Stimulated activated CD8-positive, alpha-beta memory T cell treated with anti-CD3 and anti-CD28 coated beads, Interleukin-12 subunit alpha, Interleukin-12 subunit beta, amount 100 ng/mL, for 4 hours (primary cell): ENCODE results near the gene CEP126.
A peak's percentile ranks its signal among the peaks of the same experiment; 100 is the strongest.

Experiments
- DNase-seq: peaks from one replicate; pipeline ENCODE4 v3.0.0-alpha.2; 2020; ENCODE audit warnings: low read depth

The CEP126 gene, protein sequence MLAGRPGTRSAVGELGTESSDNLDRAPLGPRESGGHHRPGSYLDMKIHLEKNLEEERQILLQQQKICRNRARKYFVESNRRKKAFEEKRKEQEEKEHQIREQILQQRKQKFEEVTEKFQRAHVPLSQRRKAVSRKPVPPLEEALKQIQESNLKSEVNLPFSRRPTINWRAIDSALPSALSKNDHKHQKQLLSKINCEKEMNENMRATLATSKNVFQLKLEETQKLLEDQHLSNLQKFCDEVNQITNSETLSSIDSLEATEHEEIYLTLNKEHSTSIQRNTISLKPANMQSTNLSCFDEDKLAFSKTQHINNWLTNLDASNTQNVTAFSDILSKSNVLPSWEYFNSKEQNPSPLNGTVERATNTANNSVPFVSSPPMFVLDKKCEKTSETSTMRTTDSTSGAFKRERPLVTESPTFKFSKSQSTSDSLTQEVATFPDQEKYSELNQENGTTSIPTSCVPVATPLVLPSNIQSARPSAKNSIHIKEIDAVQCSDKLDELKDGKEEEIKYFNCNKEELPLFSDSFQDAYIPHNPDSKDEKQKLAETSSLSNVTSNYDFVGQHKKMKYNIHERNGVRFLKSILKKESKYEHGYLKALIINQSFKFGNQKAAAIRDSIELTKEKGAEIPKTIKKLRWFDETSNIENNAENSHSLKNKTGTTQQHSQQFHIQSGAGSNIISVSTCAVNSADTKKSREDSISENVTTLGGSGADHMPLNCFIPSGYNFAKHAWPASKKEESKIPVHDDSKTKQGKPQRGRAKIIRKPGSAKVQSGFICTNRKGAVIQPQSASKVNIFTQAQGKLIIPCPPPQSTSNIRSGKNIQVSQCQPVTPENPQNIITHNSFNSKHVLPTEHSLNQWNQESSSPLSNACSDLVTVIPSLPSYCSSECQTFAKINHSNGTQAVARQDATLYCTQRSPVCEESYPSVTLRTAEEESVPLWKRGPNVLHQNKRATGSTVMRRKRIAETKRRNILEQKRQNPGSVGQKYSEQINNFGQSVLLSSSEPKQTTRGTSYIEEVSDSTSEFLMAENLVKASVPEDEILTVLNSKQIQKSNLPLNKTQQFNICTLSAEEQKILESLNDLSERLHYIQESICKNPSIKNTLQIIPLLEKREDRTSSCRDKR

DNA sequence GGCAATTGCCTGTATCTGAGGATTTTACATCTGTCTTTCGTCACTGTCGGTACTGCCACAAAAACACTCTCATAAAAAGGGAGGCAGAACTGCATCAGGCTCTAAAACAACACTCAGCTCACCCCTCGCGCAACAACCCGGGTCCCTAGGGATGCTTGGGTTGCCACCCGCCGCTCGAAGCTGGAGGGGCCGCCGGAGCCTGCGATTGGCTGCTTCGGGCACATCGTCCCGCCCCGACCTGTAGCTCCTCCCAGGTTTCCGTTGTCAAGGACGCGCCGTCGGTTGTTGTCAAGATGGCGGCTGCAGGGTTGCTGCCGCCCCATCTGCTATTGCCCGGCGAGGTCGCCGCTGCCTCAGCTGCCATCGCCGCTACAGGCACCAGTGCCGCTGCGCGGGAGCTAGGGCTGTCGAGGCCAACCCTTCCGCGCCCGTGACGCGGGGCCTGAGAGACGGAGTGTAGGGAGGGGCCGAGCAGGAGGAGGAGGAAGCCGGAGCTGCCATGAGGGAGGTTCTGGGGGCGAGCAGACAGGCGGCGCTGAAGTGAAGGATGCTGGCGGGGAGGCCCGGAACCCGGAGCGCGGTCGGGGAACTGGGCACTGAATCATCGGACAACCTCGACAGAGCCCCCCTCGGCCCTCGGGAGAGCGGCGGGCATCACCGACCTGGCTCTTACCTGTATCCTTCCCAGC, at the start of gene CEP126:
TSS of gene CEP126 (plus strand) at position 273 of the 689 bp plus-strand sequence. CDS start at position 548, 275 bp downstream.
- peak; percentile 87 for DNase-seq

DNA sequence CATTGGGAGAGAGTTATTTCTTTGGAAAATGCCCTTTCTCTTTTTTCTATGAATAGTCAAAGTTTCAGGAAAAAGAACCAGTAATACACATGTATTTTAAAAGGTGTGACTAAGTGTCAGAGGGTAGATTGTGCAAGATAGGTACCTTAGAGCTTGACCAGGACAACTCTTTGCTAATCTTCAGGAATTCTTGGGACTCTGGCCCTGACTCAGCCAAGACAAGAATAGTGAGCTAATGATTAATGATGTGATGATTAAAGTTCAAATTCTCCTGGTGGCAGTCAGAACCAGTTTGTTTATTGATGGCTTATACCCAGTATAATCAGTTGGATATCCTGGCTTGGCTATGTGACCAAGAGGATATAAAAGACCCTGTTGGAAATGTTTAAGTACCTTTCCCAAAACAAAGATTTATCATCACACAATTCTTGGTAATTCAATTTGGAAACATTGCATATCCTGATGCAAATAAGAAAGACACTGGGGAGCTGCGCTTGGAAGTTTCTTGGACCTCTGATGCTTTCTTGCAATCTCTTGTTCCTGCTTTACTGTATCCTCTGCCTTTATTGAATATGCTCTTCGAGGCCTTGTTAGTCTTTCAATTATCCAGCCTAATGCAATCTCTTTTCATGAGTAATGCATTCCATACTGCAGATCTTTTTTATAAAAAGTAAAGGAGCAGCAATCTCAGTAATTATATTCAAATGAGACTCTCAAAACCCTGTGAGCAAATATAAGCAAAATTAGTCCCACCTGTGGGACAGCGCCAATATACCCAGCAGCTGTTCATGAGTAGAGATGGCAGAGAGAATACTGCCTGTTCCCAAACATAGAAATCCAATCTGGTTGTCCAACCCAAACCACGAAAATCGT, 48.0 kb upstream of the CEP126 start:
- no peak for DNase-seq

DNA sequence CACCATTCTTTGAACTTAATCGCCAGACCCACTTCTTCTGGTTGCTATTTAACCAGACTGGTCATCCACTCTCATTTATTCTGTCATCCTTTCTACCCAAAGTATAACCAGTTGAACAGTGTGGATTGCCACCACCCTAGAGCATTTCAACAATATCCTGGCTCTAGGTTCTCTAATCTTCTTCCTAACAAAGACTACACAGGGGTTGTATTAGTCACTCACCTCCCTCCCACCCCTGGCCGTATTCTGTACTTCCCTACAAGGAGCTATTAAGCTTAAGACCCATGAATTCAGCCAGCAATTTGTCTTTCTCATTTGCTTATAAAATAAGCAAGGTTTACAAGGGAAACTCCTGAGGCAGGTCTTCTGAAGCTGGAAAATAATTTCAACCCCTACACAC, 46.9 kb upstream of the CEP126 start:
- DNase-seq, result no peak

DNA sequence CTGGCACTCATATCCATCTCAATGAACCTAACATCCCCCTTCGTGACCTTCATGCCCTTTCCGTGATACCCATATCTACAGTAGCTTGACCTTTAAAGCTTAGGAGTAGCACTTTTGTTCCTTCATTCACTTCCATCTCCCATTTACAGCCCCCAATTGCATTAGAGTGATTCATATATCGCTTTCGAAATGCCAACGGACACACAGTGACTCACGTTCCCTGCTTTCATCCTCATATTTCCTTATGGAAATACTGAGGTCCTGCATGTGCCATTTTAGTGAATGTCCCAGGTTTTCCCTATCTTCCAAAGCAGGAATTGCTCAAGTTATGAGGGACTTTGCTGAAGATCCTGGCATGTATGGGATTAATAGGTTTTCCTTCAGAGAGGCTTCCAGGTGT, 44.3 kb upstream of the CEP126 start:
- DNase-seq, result no peak

DNA sequence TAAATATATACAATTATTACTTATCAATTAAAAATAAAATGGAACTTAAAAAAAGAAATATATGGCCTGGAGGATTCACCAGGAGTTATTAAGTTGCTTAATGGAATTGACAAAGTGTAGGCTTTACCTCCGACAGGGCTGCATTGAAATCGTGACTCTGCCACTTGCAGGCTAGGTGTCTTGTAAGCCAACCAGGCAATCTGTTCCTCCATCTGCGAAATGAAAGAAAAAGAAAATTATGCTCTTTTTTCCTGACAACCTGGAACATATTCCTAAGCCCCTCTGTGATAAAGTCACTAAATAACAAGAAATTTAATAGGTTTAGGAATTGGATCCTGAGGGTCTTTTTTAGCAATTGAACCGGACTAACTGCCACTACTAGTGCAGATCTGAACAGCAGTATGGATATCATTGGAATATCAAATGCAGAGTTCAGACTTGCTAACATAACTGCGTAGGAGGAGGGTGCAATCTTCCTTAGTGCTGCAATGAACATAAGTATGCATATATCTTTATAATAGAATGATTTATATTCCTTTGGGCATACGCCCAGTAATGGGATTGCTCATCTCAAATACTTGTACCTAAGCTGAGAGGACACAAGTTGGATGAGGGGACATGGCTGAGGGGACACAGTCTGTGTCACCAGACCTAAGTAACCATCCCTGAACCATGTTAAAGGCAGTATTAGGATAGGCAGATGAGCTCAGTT, 42.5 kb upstream of the CEP126 start:
- no peak for DNase-seq

DNA sequence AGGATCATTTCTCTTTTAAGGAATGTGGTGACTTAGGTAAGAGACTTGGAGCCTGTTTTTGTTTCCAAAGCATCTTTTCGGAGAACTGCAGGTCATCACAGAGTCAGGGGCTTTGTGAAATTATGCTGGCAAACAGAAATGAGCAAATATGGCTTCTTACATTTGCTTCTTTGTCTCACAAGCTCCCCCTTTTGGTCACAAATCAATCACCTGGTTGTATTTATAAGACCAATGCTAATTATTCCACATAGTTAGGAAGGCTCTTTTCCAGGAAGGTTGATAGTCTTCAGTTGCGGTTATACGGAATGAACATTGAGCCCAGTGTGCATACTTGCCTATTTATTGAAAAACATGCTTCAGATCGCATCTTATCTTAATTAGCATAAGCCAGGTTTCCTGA, 34.6 kb upstream of the CEP126 start:
- DNase-seq, result no peak

DNA sequence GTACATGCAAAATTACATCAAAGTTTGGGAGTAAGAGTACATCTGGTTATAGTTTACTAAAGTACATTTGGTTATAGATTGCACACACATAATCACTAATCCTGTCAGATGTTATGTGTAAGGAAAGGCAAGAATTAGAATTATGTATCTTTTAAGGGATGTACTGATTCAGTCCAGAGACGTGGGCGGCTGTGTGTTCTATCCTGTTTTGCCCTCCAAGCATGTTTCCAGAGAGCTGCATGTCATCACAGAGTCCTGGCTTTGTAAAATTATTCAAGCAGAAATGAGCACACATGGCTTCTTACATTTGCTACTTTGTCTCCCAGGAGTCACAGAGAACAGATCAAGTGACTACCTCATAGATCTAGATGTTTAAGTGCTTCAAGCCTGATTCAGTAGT, 33.2 kb upstream of the CEP126 start:
- DNase-seq, result no peak

DNA sequence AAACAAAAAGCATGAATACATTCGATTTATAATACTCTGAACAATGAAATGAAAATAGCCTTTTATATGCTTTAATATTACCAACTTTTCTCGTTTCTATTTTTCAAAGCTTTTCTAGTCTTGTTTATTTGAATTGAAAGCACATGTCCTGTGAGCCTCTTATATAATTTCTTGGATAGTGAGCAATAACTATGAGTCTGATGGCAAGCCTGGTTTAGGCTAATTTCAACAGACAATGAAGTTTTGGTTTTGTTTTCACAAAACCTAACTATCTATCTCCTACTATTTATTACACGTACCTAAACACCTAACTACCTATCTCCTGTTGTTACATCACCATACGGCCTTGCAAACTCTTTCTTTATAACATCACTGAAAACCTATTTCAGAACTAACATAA, 29.2 kb upstream of the CEP126 start:
- DNase-seq, result no peak

DNA sequence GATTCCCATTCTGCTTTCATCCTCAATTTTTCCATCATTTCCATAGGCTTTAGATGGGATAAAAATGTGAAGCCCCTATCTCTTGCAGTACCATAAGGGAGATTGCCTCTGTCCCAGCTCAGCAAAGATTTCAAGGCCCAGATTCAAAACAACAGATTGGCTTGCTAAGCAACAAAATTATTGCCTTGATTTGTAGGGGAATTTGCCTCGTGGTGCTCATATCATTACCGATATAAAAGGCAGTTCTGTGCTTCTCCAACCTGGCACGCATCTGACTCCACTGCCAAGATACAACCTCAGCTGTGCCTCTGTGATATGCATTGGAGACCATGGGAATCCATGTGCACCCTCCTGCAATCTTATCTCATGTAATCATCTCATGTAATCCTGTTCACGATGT, 25.0 kb upstream of the CEP126 start:
- DNase-seq, result no peak

DNA sequence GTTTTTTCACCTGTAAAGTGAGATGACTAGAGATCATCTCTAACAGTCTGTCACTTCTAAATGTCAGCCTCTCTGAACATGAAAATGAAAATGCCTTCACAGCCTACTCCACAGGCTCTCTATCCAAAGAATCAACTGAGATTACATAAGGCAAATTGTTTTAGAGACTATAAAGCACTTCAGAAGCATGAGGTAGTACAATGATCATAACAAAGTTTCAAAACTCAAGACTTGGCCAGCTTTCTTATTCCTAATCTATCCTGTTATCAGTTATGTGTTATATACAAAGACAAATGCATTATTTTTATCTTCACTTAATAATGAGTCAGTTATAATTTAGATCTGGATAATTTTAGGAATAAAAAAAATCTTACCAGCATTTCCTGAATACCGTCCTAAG, 20.3 kb upstream of the CEP126 start:
- DNase-seq, result no peak

DNA sequence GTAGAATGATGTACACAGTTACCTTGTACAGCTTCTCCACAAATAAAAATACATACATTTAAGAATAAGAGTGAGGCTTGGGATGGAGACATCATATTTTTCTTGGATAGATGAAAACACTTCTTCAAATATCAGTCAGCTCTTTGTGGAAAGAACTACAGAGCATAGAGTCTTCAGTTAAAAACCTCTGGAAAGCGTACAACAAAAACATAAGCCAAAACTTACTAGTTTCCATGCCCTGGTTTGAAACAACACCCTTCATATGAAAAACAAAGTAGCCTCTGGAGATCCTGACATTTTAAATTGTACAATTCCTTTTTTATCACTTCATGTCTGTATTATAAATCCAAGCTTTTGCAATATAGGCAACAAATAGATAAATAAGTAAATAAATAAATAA, 7.0 kb upstream of the CEP126 start:
- no peak for DNase-seq

DNA sequence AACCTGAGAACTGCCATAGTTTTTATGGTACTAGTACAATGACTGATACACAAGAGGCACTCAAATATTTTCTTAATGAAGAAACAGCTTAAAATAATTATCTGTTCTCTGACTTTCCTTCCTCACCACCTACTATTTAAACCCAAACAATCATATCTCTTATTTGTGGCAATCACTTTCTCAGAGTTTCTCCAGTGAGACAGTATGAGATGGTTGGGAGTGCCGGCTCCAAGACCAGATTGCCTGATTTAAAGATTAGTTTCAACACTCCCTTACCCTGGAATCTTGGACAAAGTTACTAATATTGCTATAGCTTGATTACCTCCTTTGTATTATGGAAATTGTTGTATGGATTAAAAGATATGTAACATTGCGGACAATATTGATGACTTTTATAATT, 5.7 kb upstream of the CEP126 start:
- no peak for DNase-seq

DNA sequence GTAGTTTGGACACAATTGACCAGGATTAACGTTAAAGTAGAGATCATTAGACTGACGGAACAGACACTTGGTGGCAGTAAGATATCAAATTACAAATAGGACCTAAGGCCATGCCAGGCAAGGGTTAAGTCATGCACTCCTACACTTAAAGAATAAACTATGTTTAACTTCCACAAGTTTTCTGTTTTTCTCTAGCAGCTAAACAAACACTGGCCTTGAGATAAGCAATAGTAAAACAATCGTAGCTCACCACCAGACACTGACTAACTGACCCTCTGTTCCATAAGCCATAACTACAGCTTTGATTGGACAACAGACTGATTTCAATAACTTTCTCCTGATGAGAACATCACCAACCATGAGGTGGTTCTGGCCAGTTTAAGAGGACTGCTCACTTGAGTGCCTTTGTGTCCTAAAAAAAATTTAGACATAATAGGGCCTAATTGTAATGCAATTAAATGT, 2.0 kb upstream of the CEP126 start:
- DNase-seq, result no peak

DNA sequence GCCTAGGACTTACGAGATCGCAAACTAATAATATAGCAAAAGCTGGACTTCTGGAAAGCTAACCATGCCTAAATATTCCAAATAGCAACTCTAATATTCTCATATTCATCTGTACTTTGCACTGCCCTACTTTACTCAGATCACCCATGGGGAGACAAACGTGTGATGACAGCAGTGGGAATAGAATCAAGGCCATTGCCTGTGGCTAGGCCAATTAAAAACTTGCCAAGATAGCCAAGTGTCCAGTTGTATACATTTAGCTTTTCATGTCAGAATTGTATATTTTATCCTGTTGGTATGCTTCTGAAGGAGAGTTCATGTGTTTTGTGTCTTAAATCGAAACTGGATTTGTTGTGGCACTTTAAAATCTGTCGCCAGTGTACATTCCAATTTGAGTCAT, 1.2 kb upstream of the CEP126 start:
- DNase-seq, result no peak

DNA sequence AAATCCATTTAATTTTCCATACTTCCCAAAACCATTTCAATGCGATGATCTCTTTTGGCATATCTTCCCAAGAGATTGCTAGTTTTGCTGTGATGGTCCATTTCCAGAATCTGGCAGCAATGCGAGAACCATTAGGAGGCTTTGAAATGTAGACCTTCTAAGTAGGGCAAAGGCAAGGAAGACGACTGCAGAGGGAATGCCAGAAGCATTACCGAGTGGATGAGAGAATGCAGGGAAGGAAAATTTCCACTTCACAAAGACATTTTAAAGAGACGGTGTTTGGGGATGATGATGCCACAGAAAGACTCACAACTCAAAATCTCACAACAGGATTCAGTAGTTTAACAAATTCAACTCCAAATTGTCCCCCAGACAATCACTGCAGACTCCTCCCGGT, 471 bp upstream of the CEP126 start:
- DNase-seq, result no peak

DNA sequence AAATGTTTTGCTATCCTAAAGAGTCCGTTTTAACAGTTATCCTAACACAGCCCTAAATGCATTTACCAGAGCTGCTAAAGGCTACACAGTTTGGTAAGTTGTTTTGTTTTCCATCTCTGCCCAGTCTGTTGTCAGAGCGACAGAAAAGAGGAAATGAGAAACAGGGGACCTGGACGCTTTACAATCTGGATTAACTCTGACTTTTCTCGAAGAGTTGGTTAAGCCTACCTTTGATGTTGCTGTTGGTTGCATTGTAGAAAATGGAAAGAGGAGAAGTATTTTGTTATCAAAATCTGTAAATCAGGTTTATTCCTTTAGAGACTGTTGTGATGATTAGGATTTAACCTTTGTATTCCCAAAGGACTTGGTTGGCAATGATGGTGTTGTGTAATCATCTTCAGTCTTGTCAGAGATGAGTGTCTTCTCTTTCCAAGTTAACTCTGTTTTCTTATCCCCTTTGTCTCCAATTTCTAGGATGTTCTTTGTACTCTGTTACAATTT, 1.0 kb downstream of the CEP126 start:
- no peak for DNase-seq

DNA sequence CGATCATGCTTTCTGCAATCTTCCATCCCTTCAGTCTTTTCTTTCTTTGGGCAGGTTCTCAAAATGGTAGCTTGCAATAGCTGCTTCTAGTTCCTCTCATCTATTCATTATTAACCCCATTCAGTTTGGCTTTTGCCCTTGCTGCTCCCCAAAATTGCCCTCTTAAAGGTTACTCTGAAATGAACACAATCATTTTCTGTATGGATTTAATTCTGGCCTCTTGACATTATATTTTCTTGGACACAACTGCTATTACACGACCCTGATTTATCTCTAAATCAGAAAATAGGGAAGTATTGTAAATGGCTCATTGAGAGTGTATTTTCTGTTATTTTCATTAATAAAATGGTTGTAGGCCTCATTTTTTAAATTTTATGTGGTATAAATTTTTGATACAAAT, 1.6 kb downstream of the CEP126 start, which contains the start of gene ANGPTL5:
TSS of gene ANGPTL5 (minus strand) at position 101 of the 400 bp plus-strand sequence. CDS start 8,613 bp downstream, outside the sequence.
- DNase-seq, result no peak

DNA sequence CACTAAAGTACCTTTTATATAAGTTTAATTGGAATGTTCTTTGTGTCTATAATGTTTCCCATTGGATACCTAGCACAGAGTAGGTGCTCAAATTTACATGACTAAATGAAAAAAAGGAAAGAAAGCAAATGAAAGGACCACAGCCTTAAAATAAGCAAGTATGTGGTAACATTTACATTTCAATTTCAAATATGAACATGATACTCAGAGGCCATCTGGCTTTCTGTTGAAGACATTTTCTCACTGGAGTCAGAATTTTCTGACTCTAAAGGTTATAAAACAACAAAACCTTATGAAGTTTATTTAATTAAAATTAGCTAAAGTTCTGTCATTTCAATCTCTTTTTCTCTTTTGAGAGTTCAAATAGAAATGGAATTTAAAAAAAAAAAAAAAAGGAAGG, 2.4 kb downstream of the CEP126 start:
- no peak for DNase-seq

DNA sequence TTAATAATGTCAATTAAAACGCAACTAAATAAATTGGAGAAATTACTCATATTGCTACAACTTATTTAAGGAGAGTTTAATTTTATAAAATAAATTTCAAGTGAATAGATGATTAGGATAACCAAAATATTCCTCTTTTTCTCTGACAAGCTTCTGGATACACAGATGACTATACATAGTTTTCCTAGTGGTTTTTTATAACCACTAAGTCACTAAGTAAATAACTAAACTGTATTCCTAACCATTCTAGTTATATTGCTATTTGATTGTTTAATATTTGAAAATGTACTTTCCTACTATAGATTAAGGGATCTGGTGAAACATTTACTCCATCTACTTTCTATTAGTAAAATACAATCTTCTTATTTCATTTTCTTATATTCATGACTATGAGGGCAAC, 6.2 kb downstream of the CEP126 start:
- DNase-seq, result no peak

DNA sequence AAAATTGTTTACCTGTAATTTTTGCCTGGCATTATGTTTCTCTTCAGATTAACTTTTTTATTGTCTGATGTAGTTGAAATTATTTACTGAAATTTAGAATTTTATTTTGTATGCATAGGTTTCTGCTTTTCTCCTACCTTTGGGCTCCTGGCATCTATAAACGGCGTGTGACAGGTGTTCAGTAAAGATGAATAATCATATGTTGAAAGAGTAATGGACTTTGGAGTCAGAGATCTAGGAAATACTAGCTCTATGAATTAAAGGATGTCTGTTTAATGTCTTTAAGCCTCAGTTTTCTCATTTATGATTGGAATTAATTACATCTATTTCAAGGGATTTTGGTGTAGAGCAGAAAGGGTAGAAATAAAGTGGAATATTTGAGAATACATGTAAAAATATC, 8.7 kb downstream of the CEP126 start:
- DNase-seq, result no peak
